Activated naive CD4-positive, alpha-beta T cell treated with anti-CD3 and anti-CD28 coated beads, Interleukin-2, amount 50 U/mL, for 72 hours (primary cell): Measurements from ENCODE around the gene KHSRP. TPM values are rescaled to one million over a fixed set of nuclear protein-coding genes. Genes with fewer than 3 reads are reported as not detected.

Experiments
- ATAC-seq, 2 donors: fragments of 150-1000 bp; cut with Tn5 transposase; 2 replicates each; pipeline ENCODE4 v1.10.0; 2021; ENCODE audit warnings: mild to moderate bottlenecking in 2 of 2, moderate library complexity in 2 of 2
- DNase-seq, 2 donors: peaks; one replicate each; pipeline ENCODE4 v3.0.0; 2021 to 2022; ENCODE audit warnings: low spot score in 2 of 2
- H3K27ac Mint-ChIP-seq, 2 donors: one replicate each; pipeline ENCODE4 v1.8.0; 2022; ENCODE audit warnings: mild to moderate bottlenecking in 2 of 2, mixed read lengths in 2 of 2
- H3K36me3 Mint-ChIP-seq, 2 donors: one replicate each; pipeline ENCODE4 v1.8.0; 2022; ENCODE audit warnings: mixed read lengths in 2 of 2
- H3K9me3 Mint-ChIP-seq, 2 donors: one replicate each; pipeline ENCODE4 v1.8.0; 2022; ENCODE audit warnings: mixed read lengths in 2 of 2
- total RNA-seq, 2 donors: library from RNA; stranded (reverse); gene quantifications; one replicate each; pipeline ENCODE4 v1.2.3, GENCODE V29; 2022

The KHSRP gene
- total RNA-seq, 2 donors from 2014 or later, result 240 to 353 TPM

- H3K27ac Mint-ChIP-seq, result peak overlapping the region in 1 of 2 donors; percentile 49
- ATAC-seq, result no peak
- H3K9me3 Mint-ChIP-seq, result no peaks in the 10 kb centered on the region
- H3K36me3 Mint-ChIP-seq, result peaks cover 10 to 31% of the 10 kb centered on the region in 2 donors
- no peak for DNase-seq
Measured at GRCh38 chr19:6383188-6383587, 41.4 kb downstream of the KHSRP start.

GRCh38 chr19:6381030-6381750 lies 43.4 kb downstream of the KHSRP start:
- ATAC-seq (peak in 1 of 2 donors; percentile 22), DNase-seq (no peak)
- Mint-ChIP-seq H3K27ac (no peak overlapping the region), H3K9me3 (no peaks in the 10 kb centered on the region), H3K36me3 (peaks cover 10 to 29% of the 10 kb centered on the region in 2 donors)

- no peaks in the 10 kb centered on the region for H3K9me3 Mint-ChIP-seq
- ATAC-seq, result no peak
- no peak overlapping the region for H3K27ac Mint-ChIP-seq
- DNase-seq, result no peak
- peaks cover 10 to 25% of the 10 kb centered on the region in 2 donors for H3K36me3 Mint-ChIP-seq
Measured at GRCh38 chr19:6379744-6380143, 44.9 kb downstream of the KHSRP start.

GRCh38 chr19:6378486-6378885 lies 46.1 kb downstream of the KHSRP start:
- H3K27ac Mint-ChIP-seq, result no peak overlapping the region
- ATAC-seq, result no peak
- peaks cover 10 to 22% of the 10 kb centered on the region in 2 donors for H3K36me3 Mint-ChIP-seq

GRCh38 chr19:6378041-6378440 lies 46.6 kb downstream of the KHSRP start:
- H3K27ac Mint-ChIP-seq, result peak overlapping the region in 1 of 2 donors; percentile 9
- peaks cover 10 to 18% of the 10 kb centered on the region in 2 donors for H3K36me3 Mint-ChIP-seq
- DNase-seq (no peak), ATAC-seq (no peak)
- H3K9me3 Mint-ChIP-seq, result no peaks in the 10 kb centered on the region

More at GRCh38 chr19:6378486-6378885, 46.1 kb downstream of the KHSRP start:
- DNase-seq, result no peak
- H3K9me3 Mint-ChIP-seq, result no peaks in the 10 kb centered on the region

GRCh38 chr19:6376512-6377190 lies 48.0 kb downstream of the KHSRP start:
- Mint-ChIP-seq H3K27ac (peak overlapping the region in 1 of 2 donors; percentile 50), H3K36me3 (peaks cover 10 to 16% of the 10 kb centered on the region in 2 donors), H3K9me3 (no peaks in the 10 kb centered on the region)
- ATAC-seq (no peak), DNase-seq (no peak)

- ATAC-seq, result no peak
- Mint-ChIP-seq H3K9me3 (no peaks in the 10 kb centered on the region), H3K27ac (peak within 1 kb of the TSS in 1 of 2 donors; percentile 50), H3K36me3 (peaks cover 6 to 9% of the 10 kb centered on the region in 2 donors)
- DNase-seq, result no peak
Measured at GRCh38 chr19:6375411-6376010, 49.1 kb downstream of the KHSRP start, which contains the start of gene PSPN. Gene PSPN, minus strand, starts transcription at chr19:6375933. Its CDS starts 84 bp downstream, at chr19:6375849.

- DNase-seq (no peak), ATAC-seq (no peak)
- peaks cover 4% of the 10 kb centered on the region in 2 donors for H3K36me3 Mint-ChIP-seq
- H3K27ac Mint-ChIP-seq, result no peak overlapping the region
- H3K9me3 Mint-ChIP-seq, result no peaks in the 10 kb centered on the region
Measured at GRCh38 chr19:6374711-6375410, 49.8 kb downstream of the KHSRP start.

GRCh38 chr19:6374161-6374709 lies 50.4 kb downstream of the KHSRP start:
- no peaks in the 10 kb centered on the region for H3K9me3 Mint-ChIP-seq
- H3K36me3 Mint-ChIP-seq, result no peaks in the 10 kb centered on the region
- DNase-seq, result no peak
- ATAC-seq, result no peak
- peak overlapping the region in 1 of 2 donors; percentile 94 for H3K27ac Mint-ChIP-seq

- Mint-ChIP-seq H3K9me3 (no peaks in the 10 kb centered on the region), H3K27ac (peak overlapping the region; percentile 81 to 94), H3K36me3 (no peaks in the 10 kb centered on the region)
- DNase-seq (no peak), ATAC-seq (no peak)
Measured at GRCh38 chr19:6373813-6374108, 50.9 kb downstream of the KHSRP start.

- Mint-ChIP-seq H3K36me3 (no peaks in the 10 kb centered on the region), H3K27ac (peak overlapping the region; percentile 81 to 94), H3K9me3 (no peaks in the 10 kb centered on the region)
- ATAC-seq, result peak; percentile 65 to 80
- peak; percentile 96 to 99 for DNase-seq
Measured at GRCh38 chr19:6373096-6373812, 51.4 kb downstream of the KHSRP start.

GRCh38 chr19:6372594-6373095 lies 52.0 kb downstream of the KHSRP start, which contains the start of gene ALKBH7:
Gene ALKBH7, plus strand, starts transcription at chr19:6372794. Its CDS starts 27 bp downstream, at chr19:6372821.
- Mint-ChIP-seq H3K27ac (peak within 1 kb of the TSS; percentile 94 to 97), H3K9me3 (no peaks in the 10 kb centered on the region), H3K36me3 (no peaks in the 10 kb centered on the region)
- DNase-seq (peak; percentile 95 to 97), ATAC-seq (peak; percentile 83 to 86)

- H3K9me3 Mint-ChIP-seq, result no peaks in the 10 kb centered on the region
- ATAC-seq, result no peak
- peaks cover 12 to 17% of the 10 kb centered on the region in 2 donors for H3K36me3 Mint-ChIP-seq
- H3K27ac Mint-ChIP-seq, result peak overlapping the region in 1 of 2 donors; percentile 93
- no peak for DNase-seq
Measured at GRCh38 chr19:6364353-6364752, 60.3 kb downstream of the KHSRP start.
